Gastrocnemius medialis (tissue), 4 donors: Measurements from ENCODE around the gene RAB11A.

Source experiments
- CTCF ChIP-seq, 5 experiments: fragments of 450-650 bp in 3 of 5; fragments of 200-600 bp in 2 of 5; sonication (generic) in 2 of 5; IDR thresholded peaks in 4 of 5; conservative IDR thresholded peaks in 1 of 5; 1 replicate in 4 of 5; 2 replicates in 1 of 5; pipeline ENCODE4 v1.5.1; 2016 to 2019; ENCODE audit warnings: antibody characterized with exemption in 5 of 5, mild to moderate bottlenecking in 3 of 5, moderate library complexity in 3 of 5
- POLR2A ChIP-seq, 2 donors: fragments of 450-650 bp; IDR thresholded peaks; one replicate each; pipeline ENCODE4 v1.6.1; 2017; ENCODE audit warnings: antibody characterized with exemption in 2 of 2, mild to moderate bottlenecking in 2 of 2, moderate library complexity in 2 of 2

DNA sequence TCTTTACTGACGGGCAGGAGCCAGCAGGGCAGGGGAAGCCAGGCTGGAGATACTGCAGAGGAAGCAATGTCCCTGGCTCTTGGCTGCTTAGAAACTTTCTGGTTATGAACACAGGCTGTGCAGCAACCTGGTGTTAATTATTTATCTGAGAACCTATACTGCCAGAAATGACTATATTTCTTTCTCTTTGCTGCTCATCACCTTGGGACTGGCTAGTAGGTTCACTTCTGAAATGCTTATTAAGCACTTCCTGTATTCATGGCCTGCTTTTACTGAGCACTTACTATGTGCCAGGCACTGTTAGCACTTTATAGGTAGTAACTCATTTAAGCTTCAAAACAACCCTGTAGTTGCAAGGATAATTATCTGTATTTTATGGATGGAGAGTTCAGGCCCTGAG, 57.6 kb downstream of the RAB11A start:
- no peak for TF ChIP-seq CTCF (IDR thresholded peaks at IDR 0.05 in 4 of 5, conservative IDR thresholded peaks at IDR 0.05 in 1 of 5)
- TF ChIP-seq POLR2A (IDR thresholded peaks at IDR 0.05): no peak
